ENCODE measurements around the gene PTPRG.

The PTPRG gene

DNA sequence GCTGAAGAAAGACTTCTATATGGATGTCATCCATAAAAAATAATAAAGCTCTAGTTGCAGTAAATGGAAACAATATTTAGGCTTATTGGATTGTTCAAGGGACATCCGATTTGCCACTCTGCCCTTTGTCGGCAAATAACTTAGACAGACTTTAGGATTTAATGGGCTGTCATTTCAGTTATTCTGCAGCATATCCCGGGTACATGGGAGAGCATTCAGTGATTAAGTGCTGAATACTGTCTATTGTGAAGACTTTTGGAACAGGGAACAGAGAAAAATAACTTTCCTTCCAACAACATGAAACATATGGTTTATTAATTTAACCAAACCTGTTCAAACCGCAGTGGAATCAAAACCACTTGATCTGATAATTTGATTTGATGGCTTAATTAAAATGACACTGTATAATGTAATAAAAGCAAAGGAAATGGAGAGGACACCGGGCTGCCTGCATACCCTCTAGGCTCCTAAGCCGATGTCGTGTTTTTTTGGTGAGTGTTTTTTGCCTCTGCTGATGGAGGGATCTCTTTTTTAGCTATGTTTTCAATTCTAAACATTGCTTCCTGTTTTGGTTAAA is 612.7 kb downstream of the PTPRG start:
- H3K36me3 ChIP-seq (replicated peaks): no peaks in the 10 kb centered on the region
- in situ Hi-C loops (cut with HindIII; ENCODE audit: low pct_ligation_motif_present, low sequenced_read_pairs): no loop called here
- TF ChIP-seq, protein P1, sequence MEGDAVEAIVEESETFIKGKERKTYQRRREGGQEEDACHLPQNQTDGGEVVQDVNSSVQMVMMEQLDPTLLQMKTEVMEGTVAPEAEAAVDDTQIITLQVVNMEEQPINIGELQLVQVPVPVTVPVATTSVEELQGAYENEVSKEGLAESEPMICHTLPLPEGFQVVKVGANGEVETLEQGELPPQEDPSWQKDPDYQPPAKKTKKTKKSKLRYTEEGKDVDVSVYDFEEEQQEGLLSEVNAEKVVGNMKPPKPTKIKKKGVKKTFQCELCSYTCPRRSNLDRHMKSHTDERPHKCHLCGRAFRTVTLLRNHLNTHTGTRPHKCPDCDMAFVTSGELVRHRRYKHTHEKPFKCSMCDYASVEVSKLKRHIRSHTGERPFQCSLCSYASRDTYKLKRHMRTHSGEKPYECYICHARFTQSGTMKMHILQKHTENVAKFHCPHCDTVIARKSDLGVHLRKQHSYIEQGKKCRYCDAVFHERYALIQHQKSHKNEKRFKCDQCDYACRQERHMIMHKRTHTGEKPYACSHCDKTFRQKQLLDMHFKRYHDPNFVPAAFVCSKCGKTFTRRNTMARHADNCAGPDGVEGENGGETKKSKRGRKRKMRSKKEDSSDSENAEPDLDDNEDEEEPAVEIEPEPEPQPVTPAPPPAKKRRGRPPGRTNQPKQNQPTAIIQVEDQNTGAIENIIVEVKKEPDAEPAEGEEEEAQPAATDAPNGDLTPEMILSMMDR (IDR thresholded peaks at IDR 0.05; ENCODE audit: low read depth, low read length, missing control alignments): no peak
- H3K27me3 ChIP-seq (replicated peaks): no peaks in the 10 kb centered on the region
- no peak overlapping the region for H3K27ac ChIP-seq
- H3K4me3 ChIP-seq (ENCODE audit: low read depth, low read length): no peak overlapping the region
- DNase-seq: no peak

DNA sequence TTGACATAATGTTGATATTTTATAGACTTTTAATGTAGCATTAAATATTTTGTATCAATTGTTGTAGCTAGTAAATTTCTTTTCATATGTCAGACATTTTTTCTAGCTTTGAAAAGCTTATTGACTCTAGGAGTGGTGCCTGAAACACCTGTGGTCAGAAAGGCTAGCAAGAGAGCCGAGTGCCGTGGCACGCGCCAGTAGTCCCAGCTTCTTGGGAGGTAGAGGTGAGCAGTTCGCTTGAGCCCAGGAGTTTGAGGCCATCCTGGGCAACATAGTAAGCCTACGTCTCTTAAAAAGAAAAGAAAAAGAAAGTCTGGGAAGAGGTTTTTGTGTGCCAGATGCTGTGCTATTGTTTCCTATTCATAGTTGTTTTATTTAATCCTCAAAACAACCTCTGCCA is 613.8 kb downstream of the PTPRG start:
- TF ChIP-seq, protein P1 (IDR thresholded peaks at IDR 0.05; ENCODE audit: low read depth, low read length, missing control alignments): no peak
- Histone ChIP-seq H3K36me3 (replicated peaks) (no peaks in the 10 kb centered on the region), H3K27me3 (replicated peaks) (no peaks in the 10 kb centered on the region), H3K4me3 (ENCODE audit: low read depth, low read length) (no peak overlapping the region), H3K27ac (no peak overlapping the region)
- no peak for DNase-seq
- in situ Hi-C loops (cut with HindIII; ENCODE audit: low pct_ligation_motif_present, low sequenced_read_pairs): no loop called here

DNA sequence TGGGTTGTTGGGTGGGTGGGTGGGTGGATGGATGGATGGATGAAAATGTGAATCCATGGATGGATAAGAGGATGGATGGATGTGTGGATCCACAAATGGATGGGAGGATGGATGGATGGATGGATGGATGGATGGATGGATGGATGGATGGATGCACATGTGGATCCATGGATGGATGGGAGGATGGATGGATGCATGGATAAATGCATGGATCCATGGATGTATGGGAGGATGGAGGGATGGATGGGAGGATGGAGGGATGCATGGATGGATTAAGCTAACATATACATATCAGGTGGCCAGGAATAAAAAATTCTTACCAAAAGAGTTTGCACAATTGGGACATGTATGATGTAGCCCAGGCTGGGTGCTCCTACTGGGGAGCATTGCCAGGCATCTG is 616.7 kb downstream of the PTPRG start:
- Histone ChIP-seq H3K27me3 (replicated peaks) (no peaks in the 10 kb centered on the region), H3K4me3 (ENCODE audit: low read depth, low read length) (no peak overlapping the region), H3K36me3 (replicated peaks) (no peaks in the 10 kb centered on the region), H3K27ac (no peak overlapping the region)
- TF ChIP-seq, protein P1 (IDR thresholded peaks at IDR 0.05; ENCODE audit: low read depth, low read length, missing control alignments): no peak
- in situ Hi-C loops (cut with HindIII; ENCODE audit: low pct_ligation_motif_present, low sequenced_read_pairs): no loop called here
- no peak for DNase-seq

DNA sequence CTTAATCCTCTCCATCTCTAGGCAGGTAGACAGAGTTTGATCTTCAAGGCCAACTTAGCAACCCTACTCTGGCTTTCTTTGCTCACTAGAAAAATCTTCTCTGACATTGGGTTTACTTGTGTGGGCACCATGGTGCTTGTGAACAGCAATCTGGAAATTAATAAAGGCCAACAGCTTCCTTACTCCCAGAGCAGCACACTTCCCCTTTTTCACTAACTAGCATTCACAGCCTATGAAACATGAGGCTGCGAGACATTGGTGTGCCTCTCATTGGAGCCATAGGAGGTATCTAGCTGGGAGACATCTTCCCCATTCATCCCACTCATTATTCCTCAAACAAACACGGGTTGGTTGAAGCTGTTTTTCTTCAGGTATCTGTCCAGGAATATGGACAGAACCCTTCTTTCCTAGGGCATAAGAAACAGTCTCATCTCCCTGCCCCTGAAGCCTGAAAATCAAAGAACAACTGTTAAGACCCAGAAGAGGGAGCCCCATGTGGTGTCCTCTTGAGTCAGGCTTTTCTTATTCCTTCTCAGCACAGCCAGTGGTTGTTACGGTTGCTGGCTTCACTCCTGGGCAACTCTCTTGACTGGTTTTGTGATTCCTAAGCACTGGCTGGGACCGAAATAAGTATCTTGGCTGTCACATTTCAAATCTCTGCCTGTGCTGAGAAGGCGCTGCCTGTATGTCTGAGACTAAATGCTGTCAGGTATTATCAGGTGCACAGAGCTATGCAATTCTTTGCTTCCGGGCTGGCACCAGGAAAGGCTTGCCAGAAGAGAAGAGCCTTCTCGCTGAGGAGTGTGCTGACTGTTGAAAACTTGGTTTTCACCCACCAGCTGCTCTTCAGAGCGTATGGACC is 617.6 kb downstream of the PTPRG start:
- Histone ChIP-seq H3K36me3 (replicated peaks) (no peaks in the 10 kb centered on the region), H3K27ac (no peak overlapping the region), H3K4me3 (ENCODE audit: low read depth, low read length) (no peak overlapping the region), H3K27me3 (replicated peaks) (no peaks in the 10 kb centered on the region)
- TF ChIP-seq, protein P1 (IDR thresholded peaks at IDR 0.05; ENCODE audit: low read depth, low read length, missing control alignments): no peak
- in situ Hi-C loops (cut with HindIII; ENCODE audit: low pct_ligation_motif_present, low sequenced_read_pairs): no loop called here
- no peak for DNase-seq

DNA sequence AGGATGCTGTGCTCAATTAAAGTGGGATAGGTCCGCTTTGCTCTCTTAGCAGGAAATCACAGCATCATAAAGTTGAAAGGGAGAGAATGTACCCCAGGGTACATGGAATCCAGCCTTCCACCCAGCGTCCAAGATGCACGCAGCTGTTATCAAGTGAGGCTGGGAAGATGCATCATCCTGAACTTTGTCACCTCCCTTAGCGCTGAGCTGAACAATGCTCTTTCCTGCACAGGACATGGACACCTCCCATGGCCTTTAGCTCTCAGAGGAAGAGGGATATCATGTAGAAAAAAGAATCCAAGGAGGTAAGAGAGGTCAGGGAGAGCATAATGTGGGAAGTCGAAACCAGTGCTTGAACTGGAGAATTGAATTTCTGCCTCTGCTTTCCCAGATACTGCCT is 619.1 kb downstream of the PTPRG start:
- in situ Hi-C loops (cut with HindIII; ENCODE audit: low pct_ligation_motif_present, low sequenced_read_pairs): no loop called here
- Histone ChIP-seq H3K36me3 (replicated peaks) (no peaks in the 10 kb centered on the region), H3K27ac (no peak overlapping the region), H3K4me3 (ENCODE audit: low read depth, low read length) (no peak overlapping the region), H3K27me3 (replicated peaks) (no peaks in the 10 kb centered on the region)
- no peak for DNase-seq
- TF ChIP-seq, protein P1 (IDR thresholded peaks at IDR 0.05; ENCODE audit: low read depth, low read length, missing control alignments): no peak

Data from brain microvascular endothelial cell (primary cell).